HEK293 (cell line): ENCODE results near the gene TOMM70.
A peak's percentile ranks its signal among the peaks of the same experiment; 100 is the strongest.

Source experiments
- CTCF ChIA-PET: fragments of 350-600 bp; formaldehyde crosslinking; extraction: SDS; loops from one replicate; lab custom pipeline; 2021; ENCODE audit warnings: antibody characterized with exemption; lab: Yijun Ruan, JAX
- POLR2A ChIA-PET: fragments of 300-600 bp; formaldehyde crosslinking; extraction: SDS; loops from one replicate; lab custom pipeline; 2020; ENCODE audit warnings: antibody characterized with exemption, inconsistent platforms; lab: Yijun Ruan, JAX
- H3K27ac ChIP-seq: fragments of 200-500 bp; sonication (Bioruptor generic); 2 replicates; pipeline ENCODE4 v1.5.1; 2014; ENCODE audit warnings: low read depth, low read length, control low read depth, inconsistent platforms; ENCODE audit errors: extremely low read depth
- H3K36me3 ChIP-seq, 2 experiments: fragments of 200-500 bp in 1 of 2; sonication (Bioruptor generic) in 1 of 2; 1 replicate in 1 of 2; 2 replicates in 1 of 2; pipeline ENCODE4 v1.5.1; 2014 to 2017; ENCODE audit warnings: inconsistent platforms in 2 of 2, low read length in 2 of 2; ENCODE audit not compliant: control insufficient read depth in 2 of 2, insufficient read depth in 1 of 2
- H3K4me1 ChIP-seq: fragments of 200-500 bp; sonication (Bioruptor generic); 2 replicates; pipeline ENCODE4 v1.5.1; 2014; ENCODE audit warnings: mild to moderate bottlenecking, low read length, inconsistent platforms; ENCODE audit not compliant: control insufficient read depth, insufficient read depth
- H3K4me3 ChIP-seq: 2 replicates; pipeline ENCODE4 v1.5.1; 2011; ENCODE audit warnings: low read depth, mild to moderate bottlenecking, control low read depth, low read length, moderate library complexity
- H3K9me3 ChIP-seq: fragments of 200-500 bp; sonication (Bioruptor generic); 2 replicates; pipeline ENCODE4 v1.5.1; 2014; ENCODE audit warnings: low read depth, low read length, inconsistent platforms; ENCODE audit not compliant: control insufficient read depth, insufficient read depth
- BCL11A ChIP-seq: fragments of 450-650 bp; formaldehyde crosslinking; IDR thresholded peaks from 2 replicates; pipeline ENCODE4 v1.5.1; 2016; ENCODE audit warnings: low read depth, missing biosample characterization, missing genetic modification characterization
- FEZF1 ChIP-seq: fragments of 450-650 bp; formaldehyde crosslinking; IDR thresholded peaks from 2 replicates; pipeline ENCODE4 v1.5.1; 2016; ENCODE audit warnings: missing biosample characterization, missing genetic modification characterization
- HIC1 ChIP-seq: fragments of 450-650 bp; formaldehyde crosslinking; IDR thresholded peaks from 2 replicates; pipeline ENCODE4 v1.5.1; 2016; ENCODE audit warnings: missing biosample characterization, missing genetic modification characterization
- IKZF3 ChIP-seq: fragments of 450-650 bp; IDR thresholded peaks from 2 replicates; pipeline ENCODE4 v1.5.0; 2018; ENCODE audit warnings: missing biosample characterization, mild to moderate bottlenecking, missing genetic modification characterization, moderate library complexity
- KLF7 ChIP-seq: fragments of 450-650 bp; formaldehyde crosslinking; IDR thresholded peaks from 2 replicates; pipeline ENCODE4 v1.5.1; 2016; ENCODE audit warnings: missing biosample characterization, missing genetic modification characterization, borderline replicate concordance
- KLF9 ChIP-seq: fragments of 450-650 bp; formaldehyde crosslinking; IDR thresholded peaks from 2 replicates; pipeline ENCODE4 v1.5.1; 2016; ENCODE audit warnings: missing biosample characterization, missing genetic modification characterization, low read depth
- MEIS1 ChIP-seq: sonication (generic); formaldehyde crosslinking; IDR thresholded peaks from 2 replicates; pipeline ENCODE4 v1.8.1; 2022; ENCODE audit warnings: missing genetic modification reagents, mild to moderate bottlenecking, borderline replicate concordance
- PRDM6 ChIP-seq: fragments of 450-650 bp; formaldehyde crosslinking; IDR thresholded peaks from 2 replicates; pipeline ENCODE4 v1.5.1; 2017; ENCODE audit warnings: missing biosample characterization, missing genetic modification characterization
- SALL2 ChIP-seq: fragments of 450-650 bp; formaldehyde crosslinking; IDR thresholded peaks from 2 replicates; pipeline ENCODE4 v1.5.0; 2017; ENCODE audit warnings: missing biosample characterization, mild to moderate bottlenecking, missing genetic modification characterization, borderline replicate concordance
- SCRT1 ChIP-seq: fragments of 450-650 bp; formaldehyde crosslinking; IDR thresholded peaks from 2 replicates; pipeline ENCODE4 v1.5.1; 2016; ENCODE audit warnings: missing biosample characterization, missing genetic modification characterization, borderline replicate concordance
- SETDB1 ChIP-seq: IDR thresholded peaks from one replicate; pipeline ENCODE4 v1.6.1; 2017; ENCODE audit warnings: mild to moderate bottlenecking, low read length, moderate library complexity, mixed read lengths; ENCODE audit not compliant: insufficient read length
- TCF7L2 ChIP-seq: IDR thresholded peaks from 2 replicates; pipeline ENCODE4 v1.6.1; 2011; ENCODE audit warnings: low read depth, mild to moderate bottlenecking, inconsistent platforms, low read length, moderate library complexity, borderline replicate concordance
- ZBTB48 ChIP-seq: fragments of 450-650 bp; formaldehyde crosslinking; IDR thresholded peaks from 2 replicates; pipeline ENCODE4 v1.5.1; 2016; ENCODE audit warnings: missing biosample characterization, missing genetic modification characterization
- ZNF132 ChIP-seq: fragments of 450-650 bp; formaldehyde crosslinking; IDR thresholded peaks from 2 replicates; pipeline ENCODE4 v1.5.1; 2017; ENCODE audit warnings: missing biosample characterization, missing genetic modification characterization, borderline replicate concordance
- ZNF157 ChIP-seq: fragments of 450-650 bp; formaldehyde crosslinking; IDR thresholded peaks from 2 replicates; pipeline ENCODE4 v1.5.1; 2016; ENCODE audit warnings: missing biosample characterization, missing genetic modification characterization
- ZNF16 ChIP-seq: fragments of 450-650 bp; formaldehyde crosslinking; IDR thresholded peaks from 2 replicates; pipeline ENCODE4 v1.5.1; 2016; ENCODE audit warnings: low read depth, missing biosample characterization, missing genetic modification characterization
- ZNF211 ChIP-seq: fragments of 450-650 bp; formaldehyde crosslinking; IDR thresholded peaks from 2 replicates; pipeline ENCODE4 v1.5.1; 2016; ENCODE audit warnings: low read depth, missing biosample characterization, missing genetic modification characterization
- ZNF274 ChIP-seq, 2 experiments: fragments of 200-500 bp in 1 of 2; fragments of 450-650 bp in 1 of 2; sonication (Bioruptor generic) in 1 of 2; formaldehyde crosslinking in 1 of 2; IDR thresholded peaks; 2 replicates each; pipeline versions ENCODE4 v1.5.1 to v1.6.1; 2014 to 2016; ENCODE audit warnings: borderline replicate concordance in 1 of 2, inconsistent platforms in 1 of 2, low read length in 1 of 2, missing biosample characterization in 1 of 2, missing genetic modification characterization in 1 of 2
- ZNF404 ChIP-seq: fragments of 450-650 bp; formaldehyde crosslinking; IDR thresholded peaks from 2 replicates; pipeline ENCODE4 v1.5.1; 2017; ENCODE audit warnings: missing biosample characterization, missing genetic modification characterization
- ZNF510 ChIP-seq: fragments of 450-650 bp; formaldehyde crosslinking; IDR thresholded peaks from 2 replicates; pipeline ENCODE4 v1.5.1; 2018; ENCODE audit warnings: mild to moderate bottlenecking, missing genetic modification characterization, missing biosample characterization; ENCODE audit not compliant: insufficient replicate concordance
- ZNF521 ChIP-seq: fragments of 450-650 bp; formaldehyde crosslinking; IDR thresholded peaks from 2 replicates; pipeline ENCODE4 v1.5.1; 2017; ENCODE audit warnings: missing biosample characterization, mild to moderate bottlenecking, missing genetic modification characterization
- ZNF561 ChIP-seq: fragments of 450-650 bp; IDR thresholded peaks from 2 replicates; pipeline ENCODE4 v1.5.1; 2018; ENCODE audit warnings: missing biosample characterization, missing genetic modification characterization, borderline replicate concordance
- ZNF585B ChIP-seq: fragments of 450-650 bp; formaldehyde crosslinking; IDR thresholded peaks from 2 replicates; pipeline ENCODE4 v1.5.1; 2016; ENCODE audit warnings: missing biosample characterization, missing genetic modification characterization
- ZNF596 ChIP-seq: fragments of 450-650 bp; IDR thresholded peaks from 2 replicates; pipeline ENCODE4 v1.5.0; 2018; ENCODE audit warnings: missing biosample characterization, mild to moderate bottlenecking, missing genetic modification characterization, moderate library complexity
- ZNF626 ChIP-seq: fragments of 450-650 bp; sonication (Bioruptor Pico); formaldehyde crosslinking; IDR thresholded peaks from 2 replicates; pipeline ENCODE4 v1.5.1; 2018; ENCODE audit warnings: missing biosample characterization, missing genetic modification characterization, inconsistent platforms
- ZNF654 ChIP-seq: fragments of 450-650 bp; formaldehyde crosslinking; IDR thresholded peaks from 2 replicates; pipeline ENCODE4 v1.5.1; 2016; ENCODE audit warnings: low read depth, missing biosample characterization, missing genetic modification characterization
- ZNF677 ChIP-seq: fragments of 450-650 bp; IDR thresholded peaks from 2 replicates; pipeline ENCODE4 v1.5.0; 2018; ENCODE audit warnings: missing biosample characterization, mild to moderate bottlenecking, missing genetic modification characterization, moderate library complexity
- ZNF701 ChIP-seq: fragments of 450-650 bp; formaldehyde crosslinking; IDR thresholded peaks from 2 replicates; pipeline ENCODE4 v1.5.1; 2016; ENCODE audit warnings: missing biosample characterization, missing genetic modification characterization
- ZNF707 ChIP-seq: fragments of 450-650 bp; formaldehyde crosslinking; IDR thresholded peaks from 2 replicates; pipeline ENCODE4 v1.5.1; 2016; ENCODE audit warnings: missing biosample characterization, missing genetic modification characterization
- ZNF776 ChIP-seq: fragments of 450-650 bp; formaldehyde crosslinking; IDR thresholded peaks from 2 replicates; pipeline ENCODE4 v1.5.0; 2017; ENCODE audit warnings: missing biosample characterization, missing genetic modification characterization, borderline replicate concordance

Gene TOMM70

GRCh38 chr3:100443690-100444089 lies 42.8 kb upstream of the TOMM70 start:
- POLR2A ChIA-PET, result no interaction called here
- no peak for TF ChIP-seq KLF7 (tag by site-specific recombination)
- no peak for TF ChIP-seq KLF9
- TF ChIP-seq ZNF626 (tag by site-specific recombination), result peak; percentile 52; the same call in 1 of the 2 replicates
- TF ChIP-seq ZNF654 (tag by site-specific recombination), result no peak
- 0 out of 2 replicates have a peak, but pooled peaks have one; percentile 15 for TF ChIP-seq PRDM6 (tag by site-specific recombination)
- TF ChIP-seq SETDB1, result peak; percentile 94
- no peak for TF ChIP-seq ZNF274 (IDR thresholded peaks at IDR 0.05; ENCODE audit: low read length)
- no peak for TF ChIP-seq ZNF274 (tag by site-specific recombination; IDR thresholded peaks at IDR 0.05; ENCODE audit: borderline replicate concordance)
- TF ChIP-seq ZNF776 (tag by site-specific recombination), result no peak
- TF ChIP-seq BCL11A (tag by site-specific recombination), result no peak
- TF ChIP-seq ZNF521, result no peak
- no peak for TF ChIP-seq ZNF561
- TF ChIP-seq TCF7L2, result no peak
- TF ChIP-seq, all 188 proteins: peak for 3
- CTCF ChIA-PET, result interaction anchor here (1.5 kb wide), 1 partner anchor 19 kb away, joined by 7 read pairs; no protein-coding TSS in a partner anchor
- Histone ChIP-seq H3K9me3 (no peaks in the 10 kb centered on the region), H3K27ac (no peak overlapping the region), H3K36me3 (no peaks in the 10 kb centered on the region), H3K4me1 (no peaks in the 10 kb centered on the region), H3K4me3 (no peak overlapping the region)

GRCh38 chr3:100440895-100441294 lies 40.0 kb upstream of the TOMM70 start:
- no peak overlapping the region for H3K4me3 ChIP-seq
- H3K36me3 ChIP-seq, result no peaks in the 10 kb centered on the region
- no peaks in the 10 kb centered on the region for H3K9me3 ChIP-seq
- no peak overlapping the region for H3K27ac ChIP-seq
- CTCF ChIA-PET, result interaction anchor here (0.6 to 1.4 kb wide), 2 partner anchors 8 to 609 kb away, joined by 3 to 8 read pairs; no protein-coding TSS in a partner anchor
- POLR2A ChIA-PET, result no interaction called here
- no peaks in the 10 kb centered on the region for H3K4me1 ChIP-seq
- no peak for TF ChIP-seq SCRT1 (tag by site-specific recombination)
- TF ChIP-seq FEZF1 (tag by site-specific recombination), result no peak
- no peak for TF ChIP-seq ZNF510 (tag by site-specific recombination)
- TF ChIP-seq SALL2 (tag by site-specific recombination), result no peak
- TF ChIP-seq ZNF707, result no peak
- no peak for TF ChIP-seq SETDB1
- TF ChIP-seq ZNF16 (tag by site-specific recombination), result no peak
- TF ChIP-seq IKZF3 (tag by site-specific recombination), result no peak
- no peak for TF ChIP-seq HIC1 (tag by site-specific recombination)
- no peak for TF ChIP-seq MEIS1
- TF ChIP-seq ZNF157 (tag by site-specific recombination), result no peak
- TF ChIP-seq ZNF585B (tag by site-specific recombination), result no peak
- no peak for TF ChIP-seq ZNF211
- no peak for TF ChIP-seq ZNF404 (tag by site-specific recombination)
- no peak for TF ChIP-seq ZNF677 (tag by site-specific recombination)
- no peak for TF ChIP-seq ZNF596 (tag by site-specific recombination)
- no peak for TF ChIP-seq ZNF132 (tag by site-specific recombination)
- no peak for TF ChIP-seq ZNF701 (tag by site-specific recombination)
- no peak for TF ChIP-seq ZBTB48 (tag by site-specific recombination)
